ENCODE measurements around the gene COX19. TPM values are rescaled to one million over a fixed set of nuclear protein-coding genes. Genes with fewer than 3 reads are reported as not detected.
"Not testable (repeated sequence)": the region's sequence is repeated elsewhere in the genome, so short reads cannot be mapped to it uniquely, and the experiment has no call there.

Gene COX19
- total RNA-seq, 6 experiments from 2014 or later: 5.6 to 7.6 (median 6.5) TPM

DNA sequence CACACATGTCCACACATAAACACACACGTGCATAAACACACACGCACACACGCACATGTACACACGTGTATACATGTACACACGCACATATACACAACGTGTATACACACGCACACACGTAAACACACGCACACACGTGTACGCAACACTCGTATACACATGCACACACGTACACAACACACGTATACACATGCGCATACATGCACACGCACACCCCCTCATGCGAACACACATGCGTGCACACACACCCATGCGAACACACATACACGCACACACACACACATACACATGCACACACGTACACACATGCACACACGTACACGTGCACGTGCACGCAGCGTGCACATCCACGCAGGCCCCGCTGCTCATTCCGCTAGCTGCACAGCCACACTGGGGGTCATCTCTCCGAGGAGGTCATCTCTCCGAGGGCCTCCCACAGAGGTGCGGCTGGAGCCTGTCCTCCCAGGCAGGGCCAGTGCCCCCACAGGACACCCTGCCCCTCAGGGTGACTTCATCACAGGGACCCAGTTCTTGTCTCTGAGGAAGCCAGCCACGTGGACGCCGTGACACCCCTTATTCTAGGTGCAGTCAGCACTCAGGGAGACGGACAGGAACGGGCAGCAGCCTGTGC, 33.5 kb upstream of the COX19 start:
- no peak for DNase-seq
- no peak overlapping the region for H3K4me3 Mint-ChIP-seq
- TF ChIP-seq, protein P1, sequence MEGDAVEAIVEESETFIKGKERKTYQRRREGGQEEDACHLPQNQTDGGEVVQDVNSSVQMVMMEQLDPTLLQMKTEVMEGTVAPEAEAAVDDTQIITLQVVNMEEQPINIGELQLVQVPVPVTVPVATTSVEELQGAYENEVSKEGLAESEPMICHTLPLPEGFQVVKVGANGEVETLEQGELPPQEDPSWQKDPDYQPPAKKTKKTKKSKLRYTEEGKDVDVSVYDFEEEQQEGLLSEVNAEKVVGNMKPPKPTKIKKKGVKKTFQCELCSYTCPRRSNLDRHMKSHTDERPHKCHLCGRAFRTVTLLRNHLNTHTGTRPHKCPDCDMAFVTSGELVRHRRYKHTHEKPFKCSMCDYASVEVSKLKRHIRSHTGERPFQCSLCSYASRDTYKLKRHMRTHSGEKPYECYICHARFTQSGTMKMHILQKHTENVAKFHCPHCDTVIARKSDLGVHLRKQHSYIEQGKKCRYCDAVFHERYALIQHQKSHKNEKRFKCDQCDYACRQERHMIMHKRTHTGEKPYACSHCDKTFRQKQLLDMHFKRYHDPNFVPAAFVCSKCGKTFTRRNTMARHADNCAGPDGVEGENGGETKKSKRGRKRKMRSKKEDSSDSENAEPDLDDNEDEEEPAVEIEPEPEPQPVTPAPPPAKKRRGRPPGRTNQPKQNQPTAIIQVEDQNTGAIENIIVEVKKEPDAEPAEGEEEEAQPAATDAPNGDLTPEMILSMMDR (IDR thresholded peaks at IDR 0.05): no peak
- no peaks in the 10 kb centered on the region for H3K4me1 Mint-ChIP-seq (ENCODE audit: low read depth)
- H3K27me3 Mint-ChIP-seq (ENCODE audit: insufficient read depth): peaks cover 3% of the 10 kb centered on the region; the same call in 1 of the 2 replicates
- no peak overlapping the region for H3K27ac Mint-ChIP-seq
- no peaks in the 10 kb centered on the region for H3K9me3 Mint-ChIP-seq
- H3K36me3 Mint-ChIP-seq (ENCODE audit: low read depth): peaks cover 17% of the 10 kb centered on the region

DNA sequence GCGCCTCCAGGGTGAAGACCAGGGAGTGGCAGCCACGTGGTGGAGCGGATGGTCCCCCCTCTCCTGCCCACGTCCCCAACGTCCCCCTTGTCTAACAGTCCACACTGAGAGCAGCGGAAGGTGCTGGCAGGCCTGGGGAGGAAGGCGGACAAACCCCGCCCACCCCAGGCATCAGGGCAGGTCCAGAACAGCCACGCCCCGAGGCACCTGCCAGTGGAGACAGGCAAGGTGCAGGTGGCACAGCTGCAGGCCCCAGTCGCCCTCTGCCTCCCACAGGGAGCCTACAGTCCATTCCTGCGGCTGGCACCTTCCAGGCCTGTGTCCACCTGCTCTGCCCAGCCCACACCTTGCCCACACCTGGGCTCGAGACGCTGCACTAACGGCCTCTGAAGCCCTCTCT, 32.6 kb upstream of the COX19 start:
- no peaks in the 10 kb centered on the region for H3K9me3 Mint-ChIP-seq
- peaks cover 17% of the 10 kb centered on the region for H3K36me3 Mint-ChIP-seq (ENCODE audit: low read depth)
- DNase-seq: no peak
- no peak overlapping the region for H3K27ac Mint-ChIP-seq
- H3K4me1 Mint-ChIP-seq (ENCODE audit: low read depth): no peaks in the 10 kb centered on the region
- no peak overlapping the region for H3K4me3 Mint-ChIP-seq
- peaks cover 3% of the 10 kb centered on the region; the same call in 1 of the 2 replicates for H3K27me3 Mint-ChIP-seq (ENCODE audit: insufficient read depth)
- TF ChIP-seq, protein P1 (IDR thresholded peaks at IDR 0.05): no peak

GRCh38 chr7:1005303-1005702, 30.0 kb upstream of the COX19 start:
- Mint-ChIP-seq H3K4me1 (ENCODE audit: low read depth) (no peaks in the 10 kb centered on the region), H3K9me3 (no peaks in the 10 kb centered on the region), H3K4me3 (no peak overlapping the region), H3K36me3 (ENCODE audit: low read depth) (peaks cover 17% of the 10 kb centered on the region), H3K27ac (no peak overlapping the region), H3K27me3 (ENCODE audit: insufficient read depth) (peaks cover 3% of the 10 kb centered on the region; the same call in 1 of the 2 replicates)
- no peak for DNase-seq
- TF ChIP-seq, protein P1 (IDR thresholded peaks at IDR 0.05): no peak

GRCh38 chr7:1004018-1004852, 28.9 kb upstream of the COX19 start:
- no peak for DNase-seq
- Mint-ChIP-seq H3K27ac (no peak overlapping the region), H3K4me3 (no peak overlapping the region), H3K4me1 (ENCODE audit: low read depth) (no peaks in the 10 kb centered on the region), H3K9me3 (no peaks in the 10 kb centered on the region), H3K27me3 (ENCODE audit: insufficient read depth) (peaks cover 3% of the 10 kb centered on the region; the same call in 1 of the 2 replicates), H3K36me3 (ENCODE audit: low read depth) (peaks cover 11% of the 10 kb centered on the region; the same call in 1 of the 2 replicates)
- TF ChIP-seq, protein P1 (IDR thresholded peaks at IDR 0.05): no peak

DNA sequence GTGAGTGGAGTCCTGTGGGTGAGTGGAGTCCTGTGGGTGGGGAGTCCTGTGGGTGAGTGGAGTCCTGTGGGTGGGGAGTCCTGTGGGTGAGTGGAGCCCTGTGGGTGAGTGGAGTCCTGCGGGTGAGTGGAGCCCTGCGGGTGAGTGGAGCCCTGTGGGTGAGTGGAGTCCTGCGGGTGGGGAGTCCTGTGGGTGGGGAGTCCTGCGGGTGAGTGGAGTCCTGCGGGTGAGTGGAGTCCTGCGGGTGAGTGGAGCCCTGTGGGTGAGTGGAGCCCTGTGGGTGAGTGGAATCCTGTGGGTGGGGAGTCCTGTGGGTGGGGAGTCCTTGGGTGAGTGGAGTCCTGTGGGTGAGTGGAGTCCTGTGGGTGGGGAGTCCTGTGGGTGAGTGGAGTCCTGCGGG, 27.1 kb upstream of the COX19 start:
- H3K9me3 Mint-ChIP-seq; DNase-seq; H3K4me3 Mint-ChIP-seq; H3K36me3 Mint-ChIP-seq (ENCODE audit: low read depth); H3K27ac Mint-ChIP-seq; H3K27me3 Mint-ChIP-seq (ENCODE audit: insufficient read depth); H3K4me1 Mint-ChIP-seq (ENCODE audit: low read depth): not testable (repeated sequence)

DNA sequence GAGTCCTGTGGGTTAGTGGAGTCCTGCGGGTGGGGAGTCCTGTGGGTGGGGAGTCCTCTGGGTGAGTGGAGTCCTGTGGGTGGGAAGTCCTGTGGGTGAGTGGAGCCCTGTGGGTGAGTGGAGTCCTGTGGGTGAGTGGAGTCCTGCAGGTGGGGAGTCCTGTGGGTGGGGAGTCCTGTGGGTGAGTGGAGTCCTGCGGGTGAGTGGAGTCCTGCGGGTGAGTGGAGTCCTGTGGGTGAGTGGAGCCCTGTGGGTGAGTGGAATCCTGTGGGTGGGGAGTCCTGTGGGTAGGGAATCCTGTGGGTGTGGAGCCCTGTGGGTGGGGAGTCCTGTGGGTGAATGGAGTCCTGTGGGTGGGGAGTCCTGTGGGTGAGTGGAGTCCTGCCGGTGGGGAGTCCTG, 26.7 kb upstream of the COX19 start:
- H3K4me1 Mint-ChIP-seq (ENCODE audit: low read depth); H3K36me3 Mint-ChIP-seq (ENCODE audit: low read depth); H3K4me3 Mint-ChIP-seq; DNase-seq; H3K27me3 Mint-ChIP-seq (ENCODE audit: insufficient read depth); H3K27ac Mint-ChIP-seq; H3K9me3 Mint-ChIP-seq: not testable (repeated sequence)

GRCh38 chr7:1001069-1001770, 25.9 kb upstream of the COX19 start:
- H3K9me3 Mint-ChIP-seq; H3K36me3 Mint-ChIP-seq (ENCODE audit: low read depth); H3K27ac Mint-ChIP-seq; H3K4me3 Mint-ChIP-seq; H3K4me1 Mint-ChIP-seq (ENCODE audit: low read depth); DNase-seq; H3K27me3 Mint-ChIP-seq (ENCODE audit: insufficient read depth): not testable (repeated sequence)
